Adipocyte (in vitro differentiated cells): Measurements from ENCODE around the gene STK39.

Experiments used
- DNase-seq: peaks from one replicate; pipeline ENCODE4 v3.0.0-alpha.2; 2015; ENCODE audit warnings: low read depth
- H3K27me3 ChIP-seq: replicated peaks from 2 replicates; pipeline ENCODE4 v1.7.0; 2013; ENCODE audit warnings: mild to moderate bottlenecking, low read length, moderate library complexity; ENCODE audit not compliant: control insufficient read depth, insufficient read depth
- H3K36me3 ChIP-seq: 2 replicates; pipeline ENCODE4 v1.7.0; 2013; ENCODE audit warnings: low read length, mild to moderate bottlenecking, moderate library complexity; ENCODE audit not compliant: control insufficient read depth, insufficient read depth, severe bottlenecking
- H3K4me1 ChIP-seq: 2 replicates; pipeline ENCODE4 v1.7.0; 2013; ENCODE audit warnings: mild to moderate bottlenecking, low read length, moderate library complexity; ENCODE audit not compliant: control insufficient read depth, insufficient read depth
- H3K4me3 ChIP-seq: 2 replicates; pipeline ENCODE4 v1.7.0; 2013; ENCODE audit warnings: mild to moderate bottlenecking, low read length, moderate library complexity
- H3K9ac ChIP-seq: 2 replicates; pipeline ENCODE4 v1.7.0; 2013; ENCODE audit warnings: mild to moderate bottlenecking, low read length, moderate library complexity
- H3K9me3 ChIP-seq: 2 replicates; pipeline ENCODE4 v1.7.0; 2013; ENCODE audit warnings: mild to moderate bottlenecking, low read length, moderate library complexity; ENCODE audit not compliant: control insufficient read depth

The STK39 gene

GRCh38 chr2:168120310-168120709, 127.1 kb downstream of the STK39 start:
- H3K9ac ChIP-seq: no peak overlapping the region
- no peak overlapping the region for H3K4me3 ChIP-seq
- no peaks in the 10 kb centered on the region for H3K27me3 ChIP-seq
- H3K36me3 ChIP-seq: peaks cover 42% of the 10 kb centered on the region
- H3K4me1 ChIP-seq: peaks cover 27% of the 10 kb centered on the region
- DNase-seq: no peak
- H3K9me3 ChIP-seq: no peaks in the 10 kb centered on the region

- Histone ChIP-seq H3K4me1 (peaks cover 27% of the 10 kb centered on the region), H3K4me3 (no peak overlapping the region), H3K36me3 (peaks cover 37% of the 10 kb centered on the region), H3K9ac (peak overlapping the region; percentile 74), H3K27me3 (no peaks in the 10 kb centered on the region), H3K9me3 (no peaks in the 10 kb centered on the region)
- DNase-seq: peak; percentile 84
Observed at GRCh38 chr2:168119515-168120141, 127.8 kb downstream of the STK39 start.

GRCh38 chr2:168118733-168119514, 128.5 kb downstream of the STK39 start:
- peaks cover 36% of the 10 kb centered on the region for H3K36me3 ChIP-seq
- peaks cover 24% of the 10 kb centered on the region for H3K4me1 ChIP-seq
- no peaks in the 10 kb centered on the region for H3K9me3 ChIP-seq
- peak overlapping the region; percentile 74 for H3K9ac ChIP-seq
- DNase-seq: peak; percentile 94
- H3K4me3 ChIP-seq: peak overlapping the region; percentile 45
- H3K27me3 ChIP-seq: no peaks in the 10 kb centered on the region

- no peaks in the 10 kb centered on the region for H3K27me3 ChIP-seq
- no peak overlapping the region for H3K9ac ChIP-seq
- H3K4me1 ChIP-seq: peaks cover 19% of the 10 kb centered on the region
- peak; percentile 30 for DNase-seq
- peaks cover 22% of the 10 kb centered on the region for H3K36me3 ChIP-seq
- H3K9me3 ChIP-seq: no peaks in the 10 kb centered on the region
- no peak overlapping the region for H3K4me3 ChIP-seq
Observed at GRCh38 chr2:168116448-168116847, 130.9 kb downstream of the STK39 start.

GRCh38 chr2:168114619-168115018, 132.8 kb downstream of the STK39 start:
- Histone ChIP-seq H3K9me3 (no peaks in the 10 kb centered on the region), H3K4me3 (no peak overlapping the region), H3K9ac (no peak overlapping the region), H3K4me1 (peaks cover 19% of the 10 kb centered on the region), H3K36me3 (peaks cover 15% of the 10 kb centered on the region), H3K27me3 (no peaks in the 10 kb centered on the region)
- no peak for DNase-seq

- Histone ChIP-seq H3K9ac (no peak overlapping the region), H3K36me3 (peaks cover 21% of the 10 kb centered on the region), H3K4me1 (peaks cover 15% of the 10 kb centered on the region), H3K27me3 (no peaks in the 10 kb centered on the region), H3K9me3 (no peaks in the 10 kb centered on the region), H3K4me3 (no peak overlapping the region)
- no peak for DNase-seq
Observed at GRCh38 chr2:168114040-168114439, 133.4 kb downstream of the STK39 start.

- DNase-seq: no peak
- Histone ChIP-seq H3K36me3 (peaks cover 43% of the 10 kb centered on the region), H3K4me3 (no peak overlapping the region), H3K9ac (no peak overlapping the region), H3K27me3 (no peaks in the 10 kb centered on the region), H3K4me1 (no peaks in the 10 kb centered on the region), H3K9me3 (no peaks in the 10 kb centered on the region)
Observed at GRCh38 chr2:168107322-168107721, 140.1 kb downstream of the STK39 start.

- Histone ChIP-seq H3K36me3 (peaks cover 43% of the 10 kb centered on the region), H3K9ac (no peak overlapping the region), H3K4me1 (no peaks in the 10 kb centered on the region), H3K27me3 (no peaks in the 10 kb centered on the region), H3K4me3 (no peak overlapping the region), H3K9me3 (no peaks in the 10 kb centered on the region)
- DNase-seq: no peak
Observed at GRCh38 chr2:168105127-168105683, 142.2 kb downstream of the STK39 start.

GRCh38 chr2:168097431-168097830, 150.0 kb downstream of the STK39 start:
- Histone ChIP-seq H3K9me3 (no peaks in the 10 kb centered on the region), H3K36me3 (peaks cover 26% of the 10 kb centered on the region), H3K9ac (no peak overlapping the region), H3K4me3 (no peak overlapping the region), H3K4me1 (no peaks in the 10 kb centered on the region), H3K27me3 (no peaks in the 10 kb centered on the region)
- no peak for DNase-seq

- peaks cover 22% of the 10 kb centered on the region for H3K36me3 ChIP-seq
- no peaks in the 10 kb centered on the region for H3K9me3 ChIP-seq
- DNase-seq: no peak
- no peaks in the 10 kb centered on the region for H3K4me1 ChIP-seq
- no peak overlapping the region for H3K9ac ChIP-seq
- H3K4me3 ChIP-seq: no peak overlapping the region
- H3K27me3 ChIP-seq: no peaks in the 10 kb centered on the region
Observed at GRCh38 chr2:168096158-168096557, 151.2 kb downstream of the STK39 start.

GRCh38 chr2:168091986-168092385, 155.4 kb downstream of the STK39 start:
- Histone ChIP-seq H3K9ac (no peak overlapping the region), H3K4me3 (no peak overlapping the region), H3K27me3 (no peaks in the 10 kb centered on the region), H3K4me1 (peaks cover 3% of the 10 kb centered on the region), H3K9me3 (no peaks in the 10 kb centered on the region), H3K36me3 (peaks cover 12% of the 10 kb centered on the region)
- no peak for DNase-seq
